Stomach (tissue), 19 donors: ENCODE measurements around the gene ZNF414. TPM values are rescaled to one million over a fixed set of nuclear protein-coding genes. Genes with fewer than 3 reads are reported as not detected.

Source experiments
- DNase-seq, 2 donors: peaks; one replicate each; pipeline versions ENCODE4 v3.0.0 to v3.0.0-alpha.2; 2013 to 2019
- H3K27ac ChIP-seq, 5 donors: fragments of 200-600 bp in 4 of 5; sonication (generic) in 4 of 5; one replicate each; pipeline ENCODE4 v1.5.1; 2013 to 2019; ENCODE audit warnings: mild to moderate bottlenecking in 1 of 5, moderate library complexity in 1 of 5
- H3K27me3 ChIP-seq, 3 donors: fragments of 200-600 bp; sonication (generic); one replicate each; pipeline ENCODE4 v1.5.1; 2017 to 2019; ENCODE audit warnings: mixed run types in 1 of 3
- H3K36me3 ChIP-seq, 4 donors: fragments of 200-600 bp; sonication (generic); 1 replicate in 3 of 4; 2 replicates in 1 of 4; pipeline ENCODE4 v1.5.1; 2016 to 2019
- H3K4me1 ChIP-seq, 4 donors: fragments of 200-600 bp; sonication (generic); one replicate each; pipeline ENCODE4 v1.5.1; 2016 to 2019
- H3K4me3 ChIP-seq, 4 donors: fragments of 200-600 bp; sonication (generic) in 3 of 4; one replicate each; pipeline ENCODE4 v1.5.1; 2016 to 2019; ENCODE audit warnings: mild to moderate bottlenecking in 1 of 4
- H3K9me3 ChIP-seq, 4 donors: fragments of 200-600 bp; sonication (generic); one replicate each; pipeline ENCODE4 v1.5.1; 2016 to 2019
- CTCF ChIP-seq, 7 experiments: fragments of 450-650 bp in 4 of 7; fragments of 200-600 bp in 3 of 7; sonication (generic) in 3 of 7; IDR thresholded peaks; one replicate each; pipeline ENCODE4 v1.5.1; 2016 to 2019; ENCODE audit warnings: antibody characterized with exemption in 7 of 7, control low read depth in 2 of 7, mild to moderate bottlenecking in 1 of 7
- EP300 ChIP-seq: sonication (generic); formaldehyde crosslinking; IDR thresholded peaks from one replicate; pipeline ENCODE4 v1.6.1; 2017; ENCODE audit warnings: antibody characterized with exemption
- POLR2A ChIP-seq, 4 donors: fragments of 450-650 bp; IDR thresholded peaks; one replicate each; pipeline ENCODE4 v1.6.1; 2016; ENCODE audit warnings: antibody characterized with exemption in 4 of 4, control low read depth in 2 of 4, mild to moderate bottlenecking in 1 of 4, moderate library complexity in 1 of 4
- POLR2AphosphoS5 ChIP-seq, 3 donors: sonication (generic); formaldehyde crosslinking; IDR thresholded peaks; one replicate each; pipeline ENCODE4 v1.6.1; 2016; ENCODE audit warnings: antibody characterized with exemption in 3 of 3
- WGBS, 5 donors: extraction: QIAGEN DNeasy Blood & Tissue Kit in 3 of 5; methylation state at CpG; one replicate each; pipeline versions ENCODE4 v1.1.5 to v1.1.7; 2013 to 2018; 5-methylcytosine and 5-hydroxymethylcytosine counted together
- intact Hi-C: fragments of 100-400 bp; cut with DNase I; formaldehyde crosslinking; loops from one replicate; pipeline ENCODE4 v1.15.1; 2023; ENCODE audit warnings: low total_unique reads
- long read RNA-seq, 10 donors: transcript quantifications; one replicate each; lab custom pipeline, GENCODE V29; 2026
- polyA plus RNA-seq, 3 donors: library from polyadenylated mRNA; stranded (reverse); fragments of 200-250 nt; gene quantifications; one replicate each; pipeline ENCODE4 v1.2.3, GENCODE V29; 2013
- total RNA-seq, 5 donors: library from RNA; depleted of rRNA; stranded (reverse); fragments of >200 nt; gene quantifications; one replicate each; pipeline versions ENCODE4 v1.1.0 to v1.2.3, GENCODE V29; 2014 to 2016
- donor health status: healthy with polysubstance abuse.
- donor health status: Bipolar disorder and iron deficiency.
- donor health status: healthy.

The ZNF414 gene
- total RNA-seq (10 to 100 TPM in 3 of 5 donors, 1 to 10 TPM in 2; 1.8 to 28.4 (median 16.5) TPM), polyA plus RNA-seq (10 to 100 TPM; 19.9 to 32.7 (median 26.9) TPM)
- long read RNA-seq, donor 1, partial matches to known transcripts: 0 of 1 reads
- long read RNA-seq, donor 1, other reads (novel, unspliced or antisense): 0 of 1 reads
- long read RNA-seq, donor 2, partial matches to known transcripts: 0 of 3 reads
- long read RNA-seq, donor 2, other reads (novel, unspliced or antisense): 0 of 3 reads
- long read RNA-seq, donor 3, partial matches to known transcripts: 0 of 2 reads
- long read RNA-seq, donor 3, other reads (novel, unspliced or antisense): 0 of 2 reads
- long read RNA-seq, donor 4: 0 reads
- long read RNA-seq, donor 5, partial matches to known transcripts: 0 of 4 reads
- long read RNA-seq, donor 5, other reads (novel, unspliced or antisense): 0 of 4 reads
- long read RNA-seq, donor 6, partial matches to known transcripts: 0 of 6 reads
- long read RNA-seq, donor 6, other reads (novel, unspliced or antisense): 0 of 6 reads
- long read RNA-seq, donor 7, partial matches to known transcripts: 10 of 14 reads
- long read RNA-seq, donor 7, other reads (novel, unspliced or antisense): 0 of 14 reads
- long read RNA-seq, donor 8, partial matches to known transcripts: 0 of 2 reads
- long read RNA-seq, donor 8, other reads (novel, unspliced or antisense): 0 of 2 reads
- long read RNA-seq, donor 9: 0 reads
- long read RNA-seq, donor 10, partial matches to known transcripts: 0 of 1 reads
- long read RNA-seq, donor 10, other reads (novel, unspliced or antisense): 0 of 1 reads

DNA sequence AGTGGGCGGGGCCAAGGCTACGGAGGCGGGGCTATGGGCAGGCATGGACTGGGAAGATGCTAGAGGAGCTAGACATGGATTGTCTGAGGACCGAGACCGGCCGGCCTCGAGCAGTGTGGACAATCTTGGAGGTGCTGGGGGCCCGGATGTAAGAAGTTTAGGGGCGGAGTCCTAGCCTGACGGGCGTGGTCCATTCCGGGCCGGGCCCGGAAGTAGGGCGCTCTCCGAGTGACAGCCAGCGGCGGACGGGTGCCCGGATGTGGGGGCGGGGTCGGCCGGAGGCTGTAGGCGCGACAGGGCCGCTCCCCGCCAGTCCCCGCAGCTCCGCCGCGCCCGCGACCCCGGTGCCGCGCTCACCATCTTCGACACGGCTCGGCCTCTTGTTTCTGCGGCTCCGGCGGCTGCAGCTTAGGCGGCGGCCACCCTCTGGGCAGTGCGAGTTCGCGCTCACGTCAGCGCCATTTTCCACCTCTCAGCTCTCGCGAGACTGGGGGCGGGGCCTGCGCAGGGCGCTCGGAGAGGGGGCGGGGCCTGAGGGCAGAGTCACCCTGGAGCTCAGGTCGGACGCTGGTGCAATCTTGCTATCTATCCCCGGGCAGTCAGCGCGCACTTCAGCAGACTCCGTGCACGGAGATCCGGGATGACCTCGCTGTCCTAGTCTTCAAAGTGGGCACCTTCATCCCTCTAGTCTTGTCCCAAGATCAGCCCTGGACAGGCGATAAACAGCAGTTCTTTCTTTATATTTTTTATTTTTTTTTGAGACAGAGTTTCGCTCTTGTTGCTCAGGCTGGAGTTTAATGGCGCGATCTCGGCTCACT, at the start of gene ZNF414:
ZNF414 (minus strand) TSS at position 481 of the 818 bp plus-strand sequence; CDS start at position 360, 121 bp downstream.
- H3K9me3 ChIP-seq: no peaks in the 10 kb centered on the region
- intact Hi-C loops: loop anchor here (5.0 kb wide), 1 partner anchor 182 kb away; no protein-coding TSS in a partner anchor
- H3K36me3 ChIP-seq: peaks cover 4 to 27% (median 22%) of the 10 kb centered on the region in 4 donors
- peak within 1 kb of the TSS; percentile 96 to 100 (median 99) for H3K27ac ChIP-seq
- no peaks in the 10 kb centered on the region for H3K27me3 ChIP-seq
- WGBS, 5 donors: 0 to 1% (median 1%) methylated on average over 40 to 70 of the region's 70 CpGs
- peak within 1 kb of the TSS; percentile 45 to 72 (median 63) for H3K4me3 ChIP-seq
- TF ChIP-seq POLR2A (IDR thresholded peaks at IDR 0.05) (peak in 2 of 4 donors; percentile 51 to 85), POLR2AphosphoS5 (IDR thresholded peaks at IDR 0.05) (peak; percentile 56 to 97 (median 83)), CTCF (IDR thresholded peaks at IDR 0.05) (no peak)
- H3K4me1 ChIP-seq: peaks cover 18 to 57% (median 28%) of the 10 kb centered on the region in 4 donors
- peak; percentile 98 for DNase-seq

GRCh38 chr19:8561075-8561764, 47.3 kb upstream of the ZNF414 start:
- H3K9me3 ChIP-seq: no peaks in the 10 kb centered on the region
- intact Hi-C loops: no loop called here
- 63 to 77% (median 71%) methylated on average over 2 of the region's 2 CpGs for WGBS, 5 donors
- H3K4me3 ChIP-seq: no peak overlapping the region
- no peak for DNase-seq
- no peak for TF ChIP-seq POLR2AphosphoS5 (IDR thresholded peaks at IDR 0.05)
- TF ChIP-seq POLR2A (IDR thresholded peaks at IDR 0.05): no peak
- no peak for TF ChIP-seq EP300
- TF ChIP-seq CTCF (IDR thresholded peaks at IDR 0.05): no peak
- peaks cover 0 to 21% (median 0%) of the 10 kb centered on the region in 4 donors for H3K4me1 ChIP-seq
- no peak overlapping the region for H3K27ac ChIP-seq
- H3K36me3 ChIP-seq: no peaks in the 10 kb centered on the region
- H3K27me3 ChIP-seq: no peaks in the 10 kb centered on the region

GRCh38 chr19:8558325-8558724, 44.4 kb upstream of the ZNF414 start:
- Histone ChIP-seq H3K27ac (no peak overlapping the region), H3K36me3 (peaks cover 0 to 14% (median 0%) of the 10 kb centered on the region in 4 donors), H3K27me3 (peaks cover 0 to 6% (median 0%) of the 10 kb centered on the region in 3 donors), H3K9me3 (no peaks in the 10 kb centered on the region), H3K4me3 (no peak overlapping the region), H3K4me1 (no peaks in the 10 kb centered on the region)
- DNase-seq: no peak
- WGBS, 5 donors: 53 to 74% (median 57%) methylated on average over 2 of the region's 2 CpGs
- intact Hi-C loops: no loop called here
- TF ChIP-seq POLR2A (IDR thresholded peaks at IDR 0.05): no peak
- TF ChIP-seq CTCF (IDR thresholded peaks at IDR 0.05): no peak
- TF ChIP-seq POLR2AphosphoS5 (IDR thresholded peaks at IDR 0.05): no peak
- no peak for TF ChIP-seq EP300
